C4-2B (cell line): Measurements from ENCODE around the gene EEF1A2.

Source experiments
- CTCF ChIP-seq: fragments of 450-650 bp; conservative IDR thresholded peaks from 2 replicates; pipeline ENCODE4 v1.5.1; 2017; ENCODE audit warnings: mild to moderate bottlenecking
- ZFX ChIP-seq: fragments of 450-650 bp; IDR thresholded peaks from 2 replicates; pipeline ENCODE4 v1.6.1; 2017

DNA sequence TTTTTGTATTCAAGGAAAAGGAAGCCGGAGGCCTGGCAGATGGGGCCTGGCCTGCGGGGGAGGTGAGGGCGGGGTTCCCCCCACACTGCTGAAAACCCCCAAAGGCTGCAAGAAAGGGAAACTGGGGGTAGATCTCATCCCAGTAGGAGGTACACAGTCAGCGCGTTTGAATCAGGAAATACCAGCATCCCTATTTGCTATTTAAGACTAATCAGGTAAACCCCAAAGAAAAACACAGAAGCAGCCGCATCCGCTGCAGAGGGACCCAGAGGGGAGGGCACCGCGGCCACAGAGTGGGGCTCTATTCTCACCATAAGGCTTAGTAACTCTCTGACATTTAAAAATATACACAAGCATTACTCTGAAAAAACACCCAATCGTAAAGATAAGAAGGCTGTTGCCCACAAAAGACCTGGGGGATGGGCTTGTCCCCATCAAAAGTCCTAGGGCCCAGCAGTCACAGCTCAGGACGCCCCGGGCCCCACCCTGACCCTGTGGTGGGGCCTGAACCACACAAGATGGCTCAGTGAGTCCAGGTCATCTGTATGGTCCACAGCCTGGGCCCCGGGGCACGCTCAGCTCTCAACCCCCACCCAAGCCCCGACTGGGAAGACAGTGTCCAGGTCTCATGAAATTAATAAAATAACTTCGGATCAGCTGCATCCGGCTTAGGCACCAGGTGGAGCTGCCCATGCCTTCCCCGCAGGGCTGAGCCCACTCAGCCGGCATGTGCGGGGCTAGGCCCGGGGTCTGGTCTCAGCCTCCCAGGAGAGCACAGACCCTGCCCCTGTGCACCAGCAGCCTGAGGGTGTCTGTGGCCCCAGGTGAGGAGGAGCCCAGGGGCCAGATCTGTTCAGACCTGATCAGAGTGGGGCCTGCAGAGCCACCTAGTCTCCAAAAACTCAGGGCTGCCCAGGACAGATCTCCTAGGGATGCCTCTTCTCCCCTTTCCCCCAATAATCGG lies 57.5 kb downstream of the EEF1A2 start:
- TF ChIP-seq CTCF (no peak), ZFX (no peak)
